ENCODE data around the gene RNF166.
A peak's percentile ranks its signal among the peaks of the same experiment; 100 is the strongest.

Gene RNF166

DNA sequence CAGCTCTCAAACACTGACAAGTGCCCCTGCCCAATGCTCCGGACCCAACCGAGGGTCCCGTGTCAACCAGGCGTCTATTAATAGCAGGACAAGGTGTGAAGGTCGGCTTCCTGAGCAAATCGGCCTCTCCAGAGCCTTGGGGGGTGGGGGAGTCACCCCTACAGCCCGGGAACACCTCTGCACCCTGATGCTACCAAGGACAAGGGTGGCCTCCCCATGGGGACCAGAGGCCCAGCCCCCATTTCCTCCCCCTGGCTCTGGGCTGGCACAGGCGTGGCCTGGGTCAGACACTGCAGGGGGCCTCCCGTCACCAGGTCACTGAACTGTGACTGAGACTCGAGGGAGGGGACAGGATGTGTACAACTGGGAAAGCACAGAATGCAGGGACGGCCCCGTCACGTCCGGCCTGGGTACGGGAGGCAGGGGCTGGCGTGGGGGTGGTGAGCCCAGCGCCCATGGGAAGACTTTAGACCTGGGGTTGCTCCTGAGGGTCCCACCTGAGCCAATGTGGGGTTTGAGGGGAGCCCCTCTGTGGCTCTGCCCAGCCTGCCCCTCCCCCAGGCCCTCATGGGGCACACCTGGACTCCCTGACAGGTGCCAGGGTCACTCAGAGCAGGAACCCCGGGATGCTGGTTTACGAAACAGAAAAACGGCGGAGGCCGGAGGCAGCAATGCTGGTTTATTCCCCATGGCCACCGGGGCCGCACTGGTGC, 54.8 kb downstream of the RNF166 start:
- TF ChIP-seq FOXP2 (optimal IDR thresholded peaks at IDR 0.05; ENCODE audit: borderline replicate concordance, extremely low read depth, extremely low read length, insufficient read depth) (peak; percentile 96), SIN3A (IDR thresholded peaks at IDR 0.05; ENCODE audit: borderline replicate concordance, insufficient read depth, low read length) (no peak)

GRCh38 chr16:88650749-88651275, 55.4 kb downstream of the RNF166 start, which contains the start of gene CYBA:
Gene CYBA (minus strand): TSS chr16:88651053. CDS start chr16:88651013, 40 bp downstream.
- TF ChIP-seq SIN3A (IDR thresholded peaks at IDR 0.05; ENCODE audit: borderline replicate concordance, insufficient read depth, low read length) (no peak), POLR2AphosphoS5 (IDR thresholded peaks at IDR 0.05; ENCODE audit: low read depth, low read length) (peak; percentile 79), TAF1 (IDR thresholded peaks at IDR 0.05; ENCODE audit: borderline replicate concordance, insufficient read depth, low read length) (peak; percentile 33; the same call in 1 of the 2 replicates), FOXP2 (optimal IDR thresholded peaks at IDR 0.05; ENCODE audit: borderline replicate concordance, extremely low read depth, extremely low read length, insufficient read depth) (peak; percentile 20)

GRCh38 chr16:88649924-88650748, 56.1 kb downstream of the RNF166 start:
- TF ChIP-seq POLR2AphosphoS5 (IDR thresholded peaks at IDR 0.05; ENCODE audit: low read depth, low read length): no peak
- TF ChIP-seq, protein P1, sequence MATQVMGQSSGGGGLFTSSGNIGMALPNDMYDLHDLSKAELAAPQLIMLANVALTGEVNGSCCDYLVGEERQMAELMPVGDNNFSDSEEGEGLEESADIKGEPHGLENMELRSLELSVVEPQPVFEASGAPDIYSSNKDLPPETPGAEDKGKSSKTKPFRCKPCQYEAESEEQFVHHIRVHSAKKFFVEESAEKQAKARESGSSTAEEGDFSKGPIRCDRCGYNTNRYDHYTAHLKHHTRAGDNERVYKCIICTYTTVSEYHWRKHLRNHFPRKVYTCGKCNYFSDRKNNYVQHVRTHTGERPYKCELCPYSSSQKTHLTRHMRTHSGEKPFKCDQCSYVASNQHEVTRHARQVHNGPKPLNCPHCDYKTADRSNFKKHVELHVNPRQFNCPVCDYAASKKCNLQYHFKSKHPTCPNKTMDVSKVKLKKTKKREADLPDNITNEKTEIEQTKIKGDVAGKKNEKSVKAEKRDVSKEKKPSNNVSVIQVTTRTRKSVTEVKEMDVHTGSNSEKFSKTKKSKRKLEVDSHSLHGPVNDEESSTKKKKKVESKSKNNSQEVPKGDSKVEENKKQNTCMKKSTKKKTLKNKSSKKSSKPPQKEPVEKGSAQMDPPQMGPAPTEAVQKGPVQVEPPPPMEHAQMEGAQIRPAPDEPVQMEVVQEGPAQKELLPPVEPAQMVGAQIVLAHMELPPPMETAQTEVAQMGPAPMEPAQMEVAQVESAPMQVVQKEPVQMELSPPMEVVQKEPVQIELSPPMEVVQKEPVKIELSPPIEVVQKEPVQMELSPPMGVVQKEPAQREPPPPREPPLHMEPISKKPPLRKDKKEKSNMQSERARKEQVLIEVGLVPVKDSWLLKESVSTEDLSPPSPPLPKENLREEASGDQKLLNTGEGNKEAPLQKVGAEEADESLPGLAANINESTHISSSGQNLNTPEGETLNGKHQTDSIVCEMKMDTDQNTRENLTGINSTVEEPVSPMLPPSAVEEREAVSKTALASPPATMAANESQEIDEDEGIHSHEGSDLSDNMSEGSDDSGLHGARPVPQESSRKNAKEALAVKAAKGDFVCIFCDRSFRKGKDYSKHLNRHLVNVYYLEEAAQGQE (IDR thresholded peaks at IDR 0.05; ENCODE audit: insufficient read depth in 1 of 2, low read depth in 2 of 2, low read length in 2 of 2): no peak
- no peak for TF ChIP-seq TAF1 (IDR thresholded peaks at IDR 0.05; ENCODE audit: borderline replicate concordance, insufficient read depth, low read length)
- TF ChIP-seq FOXP2 (optimal IDR thresholded peaks at IDR 0.05; ENCODE audit: borderline replicate concordance, extremely low read depth, extremely low read length, insufficient read depth): no peak
- TF ChIP-seq SIN3A (IDR thresholded peaks at IDR 0.05; ENCODE audit: borderline replicate concordance, insufficient read depth, low read length): 0 out of 2 replicates have a peak, but pooled peaks have one; percentile 23

DNA sequence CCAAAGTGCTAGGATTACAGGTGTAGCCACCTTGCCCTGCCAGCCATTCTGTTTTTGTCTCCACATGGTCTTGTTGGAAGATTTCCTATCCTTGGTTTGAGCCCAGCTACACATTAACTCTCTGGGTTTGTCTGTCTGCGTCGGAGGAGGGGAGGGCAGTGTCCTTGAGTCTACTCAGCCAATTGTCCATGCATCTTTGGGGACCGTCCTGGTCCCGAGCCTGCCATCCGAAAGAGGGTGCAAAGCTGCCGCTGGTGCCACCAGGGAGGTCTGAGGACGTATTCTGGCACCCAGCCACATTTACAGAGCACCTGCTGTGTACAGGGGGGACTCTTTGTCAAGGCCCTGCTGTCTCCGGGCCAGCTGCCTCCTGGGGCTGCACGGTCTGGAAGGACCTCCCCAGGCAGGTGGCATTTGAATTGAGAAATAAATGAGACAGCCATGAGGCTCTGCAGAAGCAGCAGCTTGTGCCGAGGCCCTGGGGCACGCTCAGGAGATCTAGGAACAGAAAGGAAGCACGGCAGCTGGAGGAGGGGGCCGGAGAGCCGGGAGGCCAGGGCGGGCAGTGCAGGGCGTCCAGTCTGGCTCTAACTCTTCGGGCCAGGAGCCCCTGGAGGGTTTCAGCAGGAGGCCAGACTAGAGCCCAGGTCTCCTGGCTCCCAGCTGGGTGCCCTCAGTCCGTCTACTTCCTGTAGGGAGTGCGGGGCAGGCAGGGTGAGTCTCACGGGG, 56.8 kb downstream of the RNF166 start:
- no peak for TF ChIP-seq SIN3A (IDR thresholded peaks at IDR 0.05; ENCODE audit: borderline replicate concordance, insufficient read depth, low read length)
- TF ChIP-seq, protein P1 (IDR thresholded peaks at IDR 0.05; ENCODE audit: insufficient read depth in 1 of 2, low read depth in 2 of 2, low read length in 2 of 2): no peak
- TF ChIP-seq FOXP2 (optimal IDR thresholded peaks at IDR 0.05; ENCODE audit: borderline replicate concordance, extremely low read depth, extremely low read length, insufficient read depth): no peak
- TF ChIP-seq POLR2AphosphoS5 (IDR thresholded peaks at IDR 0.05; ENCODE audit: low read depth, low read length): no peak
- TF ChIP-seq TAF1 (IDR thresholded peaks at IDR 0.05; ENCODE audit: borderline replicate concordance, insufficient read depth, low read length): no peak

DNA sequence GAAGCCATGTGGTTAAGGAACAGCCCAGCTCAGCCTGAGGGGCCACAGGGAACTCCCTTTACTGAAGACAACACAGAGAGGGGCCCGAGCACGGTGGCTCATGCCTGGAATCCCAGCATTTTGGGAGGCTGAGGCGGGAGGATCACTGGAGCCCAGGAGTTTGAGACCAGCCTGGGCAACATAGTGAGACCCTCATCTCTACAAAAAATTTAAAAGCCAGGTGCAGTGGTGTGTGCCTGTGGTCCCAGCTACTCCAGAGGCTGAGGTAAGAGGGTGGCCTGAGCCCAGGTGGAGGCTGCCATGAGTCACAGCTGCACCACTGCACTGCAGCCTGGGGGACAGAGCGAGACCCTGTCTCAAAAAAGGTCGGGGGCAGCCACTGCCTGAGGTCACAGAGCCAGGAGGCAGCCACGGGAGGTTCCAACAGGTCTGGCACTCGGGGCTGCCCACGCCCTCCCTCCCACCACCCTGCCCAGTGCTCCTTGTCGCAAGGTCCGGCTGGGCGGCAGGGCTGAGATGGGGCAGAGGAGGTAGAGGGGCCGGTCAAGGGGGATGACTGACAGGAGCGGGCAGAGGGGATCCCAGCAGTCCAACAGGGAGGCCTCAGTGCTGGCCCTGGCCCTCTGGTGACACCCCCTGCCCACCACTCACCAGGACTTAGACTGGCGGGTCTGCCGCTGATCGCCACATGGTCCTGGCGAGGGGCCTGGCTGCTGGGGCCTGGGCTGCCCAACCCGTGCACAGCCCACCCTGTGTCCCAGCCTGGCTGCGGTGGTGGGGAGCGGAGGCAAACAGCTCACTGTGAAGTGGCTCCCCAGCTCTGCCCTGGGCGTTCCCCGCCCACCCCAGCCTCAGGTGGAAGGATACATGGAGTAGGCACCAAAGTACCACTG, 58.8 kb downstream of the RNF166 start:
- TF ChIP-seq POLR2AphosphoS5 (IDR thresholded peaks at IDR 0.05; ENCODE audit: low read depth, low read length) (no peak), TAF1 (IDR thresholded peaks at IDR 0.05; ENCODE audit: borderline replicate concordance, insufficient read depth, low read length) (no peak), SIN3A (IDR thresholded peaks at IDR 0.05; ENCODE audit: borderline replicate concordance, insufficient read depth, low read length) (no peak), FOXP2 (optimal IDR thresholded peaks at IDR 0.05; ENCODE audit: borderline replicate concordance, extremely low read depth, extremely low read length, insufficient read depth) (no peak)
- TF ChIP-seq, protein P1 (IDR thresholded peaks at IDR 0.05; ENCODE audit: insufficient read depth in 1 of 2, low read depth in 2 of 2, low read length in 2 of 2): no peak

Measured in PFSK-1 (cell line).